Eye (tissue), 1 donor: ENCODE data around the gene NKX1-1.

Experiments used
- DNase-seq: peaks from one replicate; pipeline ENCODE4 v3.0.0-alpha.2; 2015

NKX1-1 gene

GRCh38 chr4:1356181-1356998 lies 49.9 kb downstream of the NKX1-1 start:
- peak; percentile 86 for DNase-seq

- no peak for DNase-seq
Observed at GRCh38 chr4:1355378-1355777, 50.9 kb downstream of the NKX1-1 start.

- no peak for DNase-seq
Observed at GRCh38 chr4:1354983-1355275, 51.3 kb downstream of the NKX1-1 start.

- no peak for DNase-seq
Observed at GRCh38 chr4:1354136-1354982, 51.9 kb downstream of the NKX1-1 start.

GRCh38 chr4:1353186-1354055 lies 52.8 kb downstream of the NKX1-1 start:
- no peak for DNase-seq
